HCT116 (cell line): ENCODE measurements around the gene DHRSX. TPM values are rescaled to one million over a fixed set of nuclear protein-coding genes. Genes with fewer than 3 reads are reported as not detected.
A peak's percentile ranks its signal among the peaks of the same experiment; 100 is the strongest.

Experiments
- ATAC-seq: fragments of 200-7000 bp; cut with Tn5 transposase; 2 replicates; pipeline ENCODE4 v1.9.1; 2020; ENCODE audit warnings: mild to moderate bottlenecking, moderate library complexity
- BruUV-seq: library from RNA; stranded (reverse); fragments of 400-500 nt; replicated peaks from 2 replicates; lab custom pipeline; 2021; lab: Mats Ljungman, UMichigan
- CTCF ChIA-PET: fragments of 300-600 bp; sonication (Branson Sonifier 250); formaldehyde crosslinking; loops from one replicate; lab custom pipeline; 2021; ENCODE audit warnings: antibody characterized with exemption; lab: Charles Lee
- POLR2A ChIA-PET: fragments of 300-600, 350-600 bp; sonication (Branson Sonifier 250); formaldehyde crosslinking; loops from one replicate; lab custom pipeline; 2021; ENCODE audit warnings: antibody characterized with exemption; lab: Charles Lee
- RAD21 ChIA-PET, 2 experiments: fragments of 300-600 bp; sonication (Branson Sonifier 250); formaldehyde crosslinking; loops; one replicate each; lab custom pipeline; 2023; ENCODE audit warnings: low total read pairs in 2 of 2; ENCODE audit not compliant: uncharacterized antibody in 2 of 2, unreplicated experiment in 2 of 2, low non-redundant PET in 1 of 2; lab: Charles Lee
- DNase-seq: peaks from one replicate; pipeline ENCODE4 v3.0.0-alpha.2; 2010; ENCODE audit warnings: low read depth, low spot score
- H2AFZ ChIP-seq: fragments of 200-600 bp; shearing (Covaris generic), sonication (generic); 2 replicates; pipeline ENCODE4 v1.6.1; 2017; ENCODE audit warnings: low read depth, mixed run types, mixed read lengths, antibody characterized with exemption, low read length; ENCODE audit not compliant: poor library complexity, severe bottlenecking
- H3K27ac ChIP-seq: 2 replicates; pipeline ENCODE4 v1.5.1; 2012; ENCODE audit warnings: low read depth, low read length
- H3K27me3 ChIP-seq: fragments of 200-600 bp; sonication (generic); 2 replicates; pipeline ENCODE4 v1.6.1; 2016; ENCODE audit warnings: mixed run types, low read length, mixed read lengths; ENCODE audit not compliant: insufficient read depth
- H3K36me3 ChIP-seq, 2 experiments: fragments of 200-500 bp in 1 of 2; fragments of 200-600 bp in 1 of 2; sonication (Bioruptor generic) in 1 of 2; sonication (generic) in 1 of 2; 2 replicates each; pipeline versions ENCODE4 v1.5.1 to v1.6.1; 2014 to 2016; ENCODE audit warnings: low read length in 2 of 2, inconsistent platforms in 1 of 2, mixed read lengths in 1 of 2, mixed run types in 1 of 2; ENCODE audit not compliant: insufficient read depth in 2 of 2, control insufficient read depth in 1 of 2
- H3K4me1 ChIP-seq, 2 experiments: fragments of 200-600 bp in 1 of 2; sonication (generic) in 1 of 2; 2 replicates each; pipeline versions ENCODE4 v1.5.1 to v1.6.1; 2012 to 2017; ENCODE audit warnings: low read length in 2 of 2, inconsistent platforms in 1 of 2, mild to moderate bottlenecking in 1 of 2, mixed read lengths in 1 of 2, mixed run types in 1 of 2, moderate library complexity in 1 of 2; ENCODE audit not compliant: insufficient read depth in 2 of 2, control insufficient read depth in 1 of 2
- H3K4me2 ChIP-seq: fragments of 200-600 bp; sonication (generic); 2 replicates; pipeline ENCODE4 v1.6.1; 2017; ENCODE audit warnings: mixed run types, low read length, mixed read lengths
- H3K4me3 ChIP-seq, 2 experiments: fragments of 200-600 bp in 1 of 2; sonication (generic) in 1 of 2; replicated peaks in 1 of 2; 2 replicates each; pipeline ENCODE4 v1.5.1; 2011 to 2016; ENCODE audit warnings: low read length in 2 of 2, control low read depth in 1 of 2, low read depth in 1 of 2, mild to moderate bottlenecking in 1 of 2, mixed read lengths in 1 of 2, mixed run types in 1 of 2
- H3K79me2 ChIP-seq: fragments of 200-600 bp; sonication (generic); 2 replicates; pipeline ENCODE4 v1.6.1; 2017; ENCODE audit warnings: mild to moderate bottlenecking, mixed run types, low read length, moderate library complexity, mixed read lengths; ENCODE audit not compliant: insufficient read depth
- H3K9ac ChIP-seq: fragments of 200-600 bp; sonication (generic); 2 replicates; pipeline ENCODE4 v1.6.1; 2016; ENCODE audit warnings: low read length, mixed read lengths
- H3K9me2 ChIP-seq: fragments of 200-600 bp; sonication (generic), shearing (Covaris generic); 2 replicates; pipeline ENCODE4 v1.6.1; 2017; ENCODE audit warnings: mixed run types, mild to moderate bottlenecking, moderate library complexity; ENCODE audit not compliant: insufficient read depth
- H3K9me3 ChIP-seq, 2 experiments: fragments of 200-500 bp in 1 of 2; fragments of 200-600 bp in 1 of 2; sonication (Bioruptor generic) in 1 of 2; sonication (generic) in 1 of 2; 2 replicates each; pipeline ENCODE4 v1.6.1; 2014 to 2017; ENCODE audit warnings: low read length in 2 of 2, mixed read lengths in 2 of 2, inconsistent platforms in 1 of 2, low read depth in 1 of 2, mild to moderate bottlenecking in 1 of 2, mixed run types in 1 of 2, moderate library complexity in 1 of 2; ENCODE audit not compliant: control insufficient read depth in 1 of 2, insufficient read depth in 1 of 2
- H4K20me1 ChIP-seq: fragments of 200-600 bp; sonication (generic), shearing (Covaris generic); 2 replicates; pipeline ENCODE4 v1.6.1; 2017; ENCODE audit warnings: mixed run types, mild to moderate bottlenecking, moderate library complexity; ENCODE audit not compliant: insufficient read depth
- CTCF ChIP-seq, 3 experiments: fragments of 200-600 bp in 1 of 3; sonication (generic) in 1 of 3; IDR thresholded peaks in 2 of 3; conservative IDR thresholded peaks in 1 of 3; 2 replicates each; pipeline ENCODE4 v1.5.1; 2012 to 2017; ENCODE audit warnings: low read depth in 2 of 3, low read length in 2 of 3, antibody characterized with exemption in 1 of 3, borderline replicate concordance in 1 of 3, control low read depth in 1 of 3, mild to moderate bottlenecking in 1 of 3, mixed read lengths in 1 of 3, mixed run types in 1 of 3, moderate library complexity in 1 of 3; ENCODE audit not compliant: insufficient read depth in 1 of 3
- EGR1 ChIP-seq: IDR thresholded peaks from 2 replicates; pipeline ENCODE4 v1.6.1; 2012; ENCODE audit warnings: low read depth
- EZH2 ChIP-seq: fragments of 200-600 bp; sonication (generic); IDR thresholded peaks from 2 replicates; pipeline ENCODE4 v1.6.1; 2017; ENCODE audit warnings: antibody characterized with exemption, mixed run types
- POLR2A ChIP-seq: IDR thresholded peaks from 2 replicates; pipeline ENCODE4 v1.7.0; 2011; ENCODE audit warnings: borderline replicate concordance; ENCODE audit not compliant: insufficient read depth, insufficient read length; ENCODE audit errors: extremely low read depth
- REST ChIP-seq: IDR thresholded peaks from 2 replicates; pipeline ENCODE4 v1.6.1; 2012; ENCODE audit warnings: low read depth
- SIN3A ChIP-seq: IDR thresholded peaks from 2 replicates; pipeline ENCODE4 v1.6.1; 2012; ENCODE audit warnings: low read depth
- TCF7L2 ChIP-seq: IDR thresholded peaks from 2 replicates; pipeline ENCODE4 v1.7.0; 2011; ENCODE audit warnings: borderline replicate concordance, inconsistent platforms; ENCODE audit not compliant: insufficient read depth, insufficient read length; ENCODE audit errors: extremely low read depth
- ZBTB33 ChIP-seq: IDR thresholded peaks from 2 replicates; pipeline ENCODE4 v1.6.1; 2011; ENCODE audit warnings: mild to moderate bottlenecking, low read length, moderate library complexity; ENCODE audit not compliant: insufficient replicate concordance; ENCODE audit errors: extremely low read depth
- ZFX ChIP-seq: fragments of 450-650 bp; IDR thresholded peaks from 2 replicates; pipeline ENCODE4 v1.6.1; 2017
- intact Hi-C: fragments of 100-400 bp; cut with micrococcal nuclease; formaldehyde crosslinking; loops from 2 replicates; pipeline ENCODE4 v1.10.0; 2022
- total RNA-seq: library from RNA; stranded (reverse); gene quantifications from one replicate; pipeline ENCODE4 v1.2.1, GENCODE V29; 2021; ENCODE audit not compliant: unreplicated experiment
- TF ChIP-seq, protein P1 (sequence below): IDR thresholded peaks from 2 replicates; pipeline ENCODE4 v1.6.1; 2012

DHRSX gene
- total RNA-seq, 1 experiment from 2014 or later: 11.9 TPM

DNA sequence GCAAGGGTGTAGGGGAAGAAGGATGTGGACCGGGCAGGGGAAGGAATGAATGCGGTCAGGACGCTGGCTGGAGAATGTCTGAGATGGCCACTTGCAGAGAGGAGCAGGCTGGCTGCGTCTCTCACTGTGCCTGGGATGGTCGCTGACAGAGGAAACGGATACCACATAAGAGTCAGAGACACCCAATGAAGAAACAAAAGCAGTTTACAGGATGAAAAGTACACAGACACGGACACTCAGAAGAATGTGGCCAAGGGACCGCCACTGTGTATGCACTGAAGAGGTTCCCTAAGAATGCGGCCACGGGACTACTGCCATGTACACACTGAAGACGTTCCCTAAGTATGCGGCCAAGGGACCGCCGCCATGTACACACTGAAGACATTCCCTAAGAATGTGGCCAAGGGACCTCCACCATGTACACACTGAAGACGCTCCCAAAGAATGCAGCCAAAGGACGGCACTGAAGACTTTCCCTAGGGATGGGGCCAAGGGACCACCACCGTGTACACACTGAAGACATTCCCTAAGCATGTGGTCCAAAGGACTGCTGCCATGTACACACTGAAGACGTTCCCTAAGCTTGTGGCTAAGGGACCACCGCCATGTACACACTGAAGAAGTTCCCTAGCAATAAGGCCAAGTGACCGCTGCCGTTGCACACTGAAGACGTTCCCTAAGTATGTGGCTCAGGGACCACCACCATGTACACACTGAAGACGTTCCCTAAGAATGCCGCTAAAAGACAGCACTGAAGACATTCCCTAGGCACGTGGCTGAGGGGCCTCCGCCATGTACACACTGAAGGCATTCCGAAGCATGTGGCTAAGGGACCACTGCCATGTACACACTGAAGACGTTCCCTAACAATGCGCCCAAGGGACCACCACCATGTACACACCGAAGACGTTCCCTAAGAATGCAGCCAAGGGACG is 32.2 kb downstream of the DHRSX start:
- intact Hi-C loops: no loop called here
- no TSS peak for BruUV-seq
- peaks cover 27% of the 10 kb centered on the region for H3K79me2 ChIP-seq

More for the DNA sequence above, 32.2 kb downstream of the DHRSX start:
- no peak overlapping the region for H3K4me3 ChIP-seq
- no peaks in the 10 kb centered on the region for H3K9me2 ChIP-seq
- no peak overlapping the region for H3K9ac ChIP-seq
- CTCF ChIA-PET: no interaction called here
- no peaks in the 10 kb centered on the region for H3K36me3 ChIP-seq
- ATAC-seq: no peak
- DNase-seq: no peak
- TF ChIP-seq ZBTB33 (no peak), TCF7L2 (no peak), POLR2A (no peak), SIN3A (no peak), CTCF (IDR thresholded peaks at IDR 0.05 in 2 of 3, conservative IDR thresholded peaks at IDR 0.05 in 1 of 3; ENCODE audit: borderline replicate concordance in 1 of 3, insufficient read depth in 1 of 3, low read depth in 2 of 3, low read length in 2 of 3) (no peak), EZH2 (no peak), EGR1 (no peak), REST (no peak), ZFX (no peak)
- TF ChIP-seq, protein P1, sequence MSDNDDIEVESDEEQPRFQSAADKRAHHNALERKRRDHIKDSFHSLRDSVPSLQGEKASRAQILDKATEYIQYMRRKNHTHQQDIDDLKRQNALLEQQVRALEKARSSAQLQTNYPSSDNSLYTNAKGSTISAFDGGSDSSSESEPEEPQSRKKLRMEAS: no peak
- TF ChIP-seq, all 23 proteins: peak for 0
- Histone ChIP-seq H3K27me3 (no peaks in the 10 kb centered on the region), H3K27ac (no peak overlapping the region; the same call in 1 of the 2 replicates), H4K20me1 (no peaks in the 10 kb centered on the region), H3K4me1 (peaks cover 13 to 57% of the 10 kb centered on the region in 2 experiments; a peak in 3 of 4 replicates), H3K9me3 (no peaks in the 10 kb centered on the region), H2AFZ (peak overlapping the region; percentile 26), H3K4me2 (peak overlapping the region; percentile 56)
- POLR2A ChIA-PET: no interaction called here
- RAD21 ChIA-PET: no interaction called here
